ENCODE data around the gene C11orf58. TPM values are rescaled to one million over a fixed set of nuclear protein-coding genes. Genes with fewer than 3 reads are reported as not detected.

The C11orf58 gene
- total and polyA plus RNA-seq, 2 experiments from 2014 or later = 170 to 185 TPM

GRCh38 chr11:16767137-16767536 lies 28.7 kb downstream of the C11orf58 start:
- WGBS (ENCODE audit: low lambda C conversion rate, missing lambda C conversion rate) = 79% methylated on average over 4 of the region's 4 CpGs
- Histone ChIP-seq H3K4me1 (ENCODE audit: insufficient read depth) (no peaks in the 10 kb centered on the region), H3K79me2 (no peaks in the 10 kb centered on the region), H3K4me3 (no peak overlapping the region), H3K36me3 (replicated peaks; ENCODE audit: insufficient read depth, low read depth) (no peaks in the 10 kb centered on the region), H3K9me2 (replicated peaks; ENCODE audit: insufficient read depth) (no peaks in the 10 kb centered on the region), H2AFZ (no peak overlapping the region), H3K27ac (no peak overlapping the region), H4K20me1 (ENCODE audit: insufficient read depth, poor library complexity, severe bottlenecking) (no peaks in the 10 kb centered on the region), H3K4me2 (no peak overlapping the region), H3K27me3 (no peaks in the 10 kb centered on the region), H3K9me3 (ENCODE audit: low read depth) (no peaks in the 10 kb centered on the region)
- DNase-seq (ENCODE audit: low spot score) = no peak
- TF ChIP-seq EZH2phosphoT487 (IDR thresholded peaks at IDR 0.05; ENCODE audit: low read depth, severe bottlenecking, unreplicated experiment) (no peak), EZH2 (IDR thresholded peaks at IDR 0.05; ENCODE audit: borderline replicate concordance) (no peak), CTCF (IDR thresholded peaks at IDR 0.05; ENCODE audit: poor library complexity) (no peak)

GRCh38 chr11:16767957-16768356 lies 29.5 kb downstream of the C11orf58 start:
- no peaks in the 10 kb centered on the region for H4K20me1 ChIP-seq (ENCODE audit: insufficient read depth, poor library complexity, severe bottlenecking)
- H3K36me3 ChIP-seq (replicated peaks; ENCODE audit: insufficient read depth, low read depth) = no peaks in the 10 kb centered on the region
- H3K79me2 ChIP-seq = no peaks in the 10 kb centered on the region
- no peaks in the 10 kb centered on the region for H3K9me3 ChIP-seq (ENCODE audit: low read depth)
- H3K27me3 ChIP-seq = no peaks in the 10 kb centered on the region
- 92% methylated on average over 4 of the region's 4 CpGs for whole genome bisulfite sequencing (ENCODE audit: low lambda C conversion rate, missing lambda C conversion rate)
- no peak overlapping the region for H3K4me3 ChIP-seq
- H3K9me2 ChIP-seq (replicated peaks; ENCODE audit: insufficient read depth) = no peaks in the 10 kb centered on the region
- TF ChIP-seq EZH2 (IDR thresholded peaks at IDR 0.05; ENCODE audit: borderline replicate concordance) (no peak), CTCF (IDR thresholded peaks at IDR 0.05; ENCODE audit: poor library complexity) (no peak), EZH2phosphoT487 (IDR thresholded peaks at IDR 0.05; ENCODE audit: low read depth, severe bottlenecking, unreplicated experiment) (no peak)
- no peaks in the 10 kb centered on the region for H3K4me1 ChIP-seq (ENCODE audit: insufficient read depth)
- H3K27ac ChIP-seq = no peak overlapping the region
- H2AFZ ChIP-seq = no peak overlapping the region
- no peak for DNase-seq (ENCODE audit: low spot score)
- no peak overlapping the region for H3K4me2 ChIP-seq

GRCh38 chr11:16769386-16769785 lies 30.9 kb downstream of the C11orf58 start:
- DNase-seq (ENCODE audit: low spot score) = no peak
- 96% methylated on average over 4 of the region's 4 CpGs for WGBS (ENCODE audit: low lambda C conversion rate, missing lambda C conversion rate)
- Histone ChIP-seq H4K20me1 (ENCODE audit: insufficient read depth, poor library complexity, severe bottlenecking) (no peaks in the 10 kb centered on the region), H3K4me2 (no peak overlapping the region), H3K4me3 (no peak overlapping the region), H2AFZ (no peak overlapping the region), H3K27me3 (no peaks in the 10 kb centered on the region), H3K9me2 (replicated peaks; ENCODE audit: insufficient read depth) (no peaks in the 10 kb centered on the region), H3K36me3 (replicated peaks; ENCODE audit: insufficient read depth, low read depth) (no peaks in the 10 kb centered on the region), H3K79me2 (no peaks in the 10 kb centered on the region), H3K9me3 (ENCODE audit: low read depth) (no peaks in the 10 kb centered on the region), H3K4me1 (ENCODE audit: insufficient read depth) (no peaks in the 10 kb centered on the region), H3K27ac (no peak overlapping the region)
- no peak for TF ChIP-seq EZH2phosphoT487 (IDR thresholded peaks at IDR 0.05; ENCODE audit: low read depth, severe bottlenecking, unreplicated experiment)
- TF ChIP-seq CTCF (IDR thresholded peaks at IDR 0.05; ENCODE audit: poor library complexity) = no peak
- TF ChIP-seq EZH2 (IDR thresholded peaks at IDR 0.05; ENCODE audit: borderline replicate concordance) = no peak

GRCh38 chr11:16770016-16770415 lies 31.6 kb downstream of the C11orf58 start:
- Histone ChIP-seq H3K4me2 (no peak overlapping the region), H3K9me2 (replicated peaks; ENCODE audit: insufficient read depth) (no peaks in the 10 kb centered on the region)
- TF ChIP-seq EZH2phosphoT487 (IDR thresholded peaks at IDR 0.05; ENCODE audit: low read depth, severe bottlenecking, unreplicated experiment) (no peak), CTCF (IDR thresholded peaks at IDR 0.05; ENCODE audit: poor library complexity) (no peak), EZH2 (IDR thresholded peaks at IDR 0.05; ENCODE audit: borderline replicate concordance) (no peak)

More at GRCh38 chr11:16770016-16770415, 31.6 kb downstream of the C11orf58 start:
- H3K36me3 ChIP-seq (replicated peaks; ENCODE audit: insufficient read depth, low read depth) = no peaks in the 10 kb centered on the region
- H3K4me1 ChIP-seq (ENCODE audit: insufficient read depth) = no peaks in the 10 kb centered on the region
- WGBS (ENCODE audit: low lambda C conversion rate, missing lambda C conversion rate) = 55% methylated on average over 11 of the region's 11 CpGs
- no peak overlapping the region for H3K27ac ChIP-seq
- H2AFZ ChIP-seq = no peak overlapping the region
- H3K79me2 ChIP-seq = no peaks in the 10 kb centered on the region
- H3K4me3 ChIP-seq = no peak overlapping the region
- no peaks in the 10 kb centered on the region for H4K20me1 ChIP-seq (ENCODE audit: insufficient read depth, poor library complexity, severe bottlenecking)
- no peak for DNase-seq (ENCODE audit: low spot score)
- no peaks in the 10 kb centered on the region for H3K27me3 ChIP-seq
- H3K9me3 ChIP-seq (ENCODE audit: low read depth) = no peaks in the 10 kb centered on the region

All from hepatocyte (in vitro differentiated cells).